Measurements from ENCODE around the gene DBX2.

Gene DBX2

DNA sequence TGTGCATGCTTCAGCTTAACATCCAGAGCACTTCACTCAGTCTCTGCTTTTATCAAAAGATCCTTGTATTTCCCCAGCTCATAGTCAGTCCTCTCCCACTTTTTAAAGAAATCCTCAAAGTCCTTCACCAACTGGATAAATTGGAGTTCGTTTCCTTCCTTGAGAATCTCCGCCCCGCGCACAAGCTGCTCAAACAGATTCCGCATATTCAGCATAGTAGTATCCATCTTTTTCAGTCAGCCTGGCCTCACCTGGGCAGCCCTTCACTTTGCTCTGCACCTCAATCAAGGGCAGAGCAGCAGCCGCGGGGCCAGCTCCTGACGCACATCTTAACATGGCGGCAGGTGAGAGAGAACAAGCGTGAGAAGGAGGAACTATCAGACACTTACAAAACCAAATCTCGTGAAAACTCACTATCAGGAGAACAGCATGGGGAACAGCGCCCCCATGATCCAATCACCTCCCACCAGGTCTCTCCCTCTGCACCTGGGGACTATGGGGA lies 14.3 kb upstream of the DBX2 start:
- H3K4me3 ChIP-seq (ENCODE audit: severe bottlenecking): no peak overlapping the region
- H3K9me3 ChIP-seq (ENCODE audit: severe bottlenecking): no peaks in the 10 kb centered on the region
- H3K4me1 ChIP-seq (ENCODE audit: insufficient read depth, poor library complexity, severe bottlenecking): no peaks in the 10 kb centered on the region
- H3K27ac ChIP-seq (ENCODE audit: poor library complexity, severe bottlenecking): no peak overlapping the region
- TF ChIP-seq, protein P1, sequence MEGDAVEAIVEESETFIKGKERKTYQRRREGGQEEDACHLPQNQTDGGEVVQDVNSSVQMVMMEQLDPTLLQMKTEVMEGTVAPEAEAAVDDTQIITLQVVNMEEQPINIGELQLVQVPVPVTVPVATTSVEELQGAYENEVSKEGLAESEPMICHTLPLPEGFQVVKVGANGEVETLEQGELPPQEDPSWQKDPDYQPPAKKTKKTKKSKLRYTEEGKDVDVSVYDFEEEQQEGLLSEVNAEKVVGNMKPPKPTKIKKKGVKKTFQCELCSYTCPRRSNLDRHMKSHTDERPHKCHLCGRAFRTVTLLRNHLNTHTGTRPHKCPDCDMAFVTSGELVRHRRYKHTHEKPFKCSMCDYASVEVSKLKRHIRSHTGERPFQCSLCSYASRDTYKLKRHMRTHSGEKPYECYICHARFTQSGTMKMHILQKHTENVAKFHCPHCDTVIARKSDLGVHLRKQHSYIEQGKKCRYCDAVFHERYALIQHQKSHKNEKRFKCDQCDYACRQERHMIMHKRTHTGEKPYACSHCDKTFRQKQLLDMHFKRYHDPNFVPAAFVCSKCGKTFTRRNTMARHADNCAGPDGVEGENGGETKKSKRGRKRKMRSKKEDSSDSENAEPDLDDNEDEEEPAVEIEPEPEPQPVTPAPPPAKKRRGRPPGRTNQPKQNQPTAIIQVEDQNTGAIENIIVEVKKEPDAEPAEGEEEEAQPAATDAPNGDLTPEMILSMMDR (IDR thresholded peaks at IDR 0.05; ENCODE audit: poor library complexity, severe bottlenecking): no peak
- H3K27me3 ChIP-seq (ENCODE audit: insufficient read depth, poor library complexity, severe bottlenecking): no peaks in the 10 kb centered on the region
- DNase-seq (ENCODE audit: low spot score) (no peak), ATAC-seq (ENCODE audit: low read depth) (no peak)
- H3K36me3 ChIP-seq (ENCODE audit: low read depth): no peaks in the 10 kb centered on the region

DNA sequence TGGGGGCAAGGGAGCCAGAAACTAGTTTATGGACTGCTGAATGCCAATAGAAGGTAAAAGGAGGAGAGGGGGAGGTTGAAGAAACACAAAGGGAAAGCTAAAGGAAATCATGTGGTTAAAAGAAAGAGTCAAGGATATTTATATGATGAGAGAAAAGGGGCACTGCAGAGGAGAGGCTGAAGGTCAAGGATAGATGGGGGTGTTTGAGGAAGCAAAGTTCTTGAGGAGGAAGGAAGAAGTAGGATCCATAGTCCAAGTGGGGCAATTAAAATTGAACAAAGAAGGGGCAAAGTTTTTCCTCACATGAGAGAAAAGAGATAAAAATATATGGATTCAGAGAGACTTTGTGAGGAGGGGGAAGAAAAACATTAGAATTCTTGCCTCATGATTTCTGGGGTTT lies 10.1 kb upstream of the DBX2 start:
- TF ChIP-seq, protein P1 (IDR thresholded peaks at IDR 0.05; ENCODE audit: poor library complexity, severe bottlenecking): no peak
- no peak for DNase-seq (ENCODE audit: low spot score)
- Histone ChIP-seq H3K27ac (ENCODE audit: poor library complexity, severe bottlenecking) (no peak overlapping the region), H3K27me3 (ENCODE audit: insufficient read depth, poor library complexity, severe bottlenecking) (peaks cover 12% of the 10 kb centered on the region), H3K9me3 (ENCODE audit: severe bottlenecking) (no peaks in the 10 kb centered on the region), H3K4me1 (ENCODE audit: insufficient read depth, poor library complexity, severe bottlenecking) (no peaks in the 10 kb centered on the region), H3K36me3 (ENCODE audit: low read depth) (no peaks in the 10 kb centered on the region), H3K4me3 (ENCODE audit: severe bottlenecking) (no peak overlapping the region)
- no peak for ATAC-seq (ENCODE audit: low read depth)

DNA sequence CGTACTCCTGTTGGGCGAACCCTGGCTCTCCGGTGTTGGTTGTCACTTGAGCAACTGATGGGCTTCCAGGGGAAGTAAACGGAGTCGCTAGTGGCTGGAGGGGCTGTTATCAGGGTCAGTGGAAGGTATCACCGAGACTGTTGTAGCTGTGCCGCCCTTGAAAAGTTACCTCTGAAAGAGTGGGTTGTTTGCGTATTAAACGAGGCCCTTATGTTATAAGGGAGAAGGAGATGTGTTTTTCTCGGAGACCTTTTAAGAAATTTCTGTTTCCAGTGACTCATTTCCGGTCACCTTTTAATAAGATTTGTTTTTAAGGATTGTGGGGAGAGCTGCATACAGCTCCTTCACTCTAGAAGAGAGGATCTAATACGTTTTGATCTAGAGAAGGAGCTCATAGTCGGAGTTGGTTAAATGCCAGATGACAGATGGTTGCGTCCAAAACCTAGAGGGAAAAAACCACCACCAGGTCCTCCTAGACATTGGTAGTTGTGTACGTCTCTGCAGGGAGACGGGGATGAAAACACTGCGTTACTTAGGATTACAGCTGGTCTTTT lies 750 bp upstream of the DBX2 start:
- Histone ChIP-seq H3K4me3 (ENCODE audit: severe bottlenecking) (no peak overlapping the region), H3K4me1 (ENCODE audit: insufficient read depth, poor library complexity, severe bottlenecking) (no peaks in the 10 kb centered on the region), H3K27me3 (ENCODE audit: insufficient read depth, poor library complexity, severe bottlenecking) (peaks cover 77% of the 10 kb centered on the region), H3K36me3 (ENCODE audit: low read depth) (no peaks in the 10 kb centered on the region), H3K9me3 (ENCODE audit: severe bottlenecking) (peaks cover 2% of the 10 kb centered on the region), H3K27ac (ENCODE audit: poor library complexity, severe bottlenecking) (no peak overlapping the region)
- TF ChIP-seq, protein P1 (IDR thresholded peaks at IDR 0.05; ENCODE audit: poor library complexity, severe bottlenecking): no peak
- ATAC-seq (ENCODE audit: low read depth) (no peak), DNase-seq (ENCODE audit: low spot score) (no peak)

DNA sequence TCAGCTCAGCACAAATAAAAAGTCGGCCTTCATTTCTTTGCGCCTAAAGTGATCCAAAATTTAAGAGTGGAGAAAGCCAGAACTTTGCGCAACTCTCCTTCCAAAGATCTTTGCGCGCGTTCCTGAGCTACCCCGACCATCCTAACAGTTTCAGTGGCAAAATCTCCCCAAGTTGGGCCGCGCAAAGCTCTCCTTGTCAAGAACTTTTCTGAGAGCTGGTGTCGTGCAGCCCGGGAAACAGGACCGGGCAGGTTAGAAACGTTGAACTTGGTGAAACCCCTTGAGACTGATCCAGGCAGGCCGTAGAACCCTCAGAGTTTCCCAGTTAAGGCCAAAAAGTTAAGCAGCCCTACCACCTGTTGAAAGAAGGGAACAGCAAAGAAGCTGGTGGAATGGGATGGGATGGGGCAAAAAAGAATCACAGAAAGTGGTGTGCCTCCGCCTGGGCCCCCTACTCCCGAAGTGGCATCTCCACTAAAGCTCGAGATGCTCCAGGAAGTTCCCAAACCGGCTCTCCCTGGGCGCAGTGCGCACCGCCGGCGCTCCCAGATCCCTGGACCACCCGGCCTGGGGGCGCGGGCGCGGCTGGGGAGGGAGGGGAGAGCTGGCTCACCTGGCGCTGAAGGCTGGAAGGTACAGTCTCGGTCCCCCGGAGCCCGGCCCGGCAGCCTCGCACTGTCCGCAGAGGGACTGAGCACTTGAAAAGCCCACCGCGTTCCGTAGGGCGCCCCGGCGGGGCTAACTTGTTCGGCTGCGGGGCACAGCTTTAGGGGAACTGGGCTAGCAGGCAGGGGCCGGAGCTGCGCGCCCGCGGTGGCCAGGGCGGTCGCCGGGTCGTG lies 768 bp downstream of the DBX2 start:
- Histone ChIP-seq H3K27ac (ENCODE audit: poor library complexity, severe bottlenecking) (no peak overlapping the region), H3K27me3 (ENCODE audit: insufficient read depth, poor library complexity, severe bottlenecking) (peaks cover 92% of the 10 kb centered on the region), H3K36me3 (ENCODE audit: low read depth) (no peaks in the 10 kb centered on the region), H3K4me1 (ENCODE audit: insufficient read depth, poor library complexity, severe bottlenecking) (no peaks in the 10 kb centered on the region), H3K9me3 (ENCODE audit: severe bottlenecking) (peaks cover 2% of the 10 kb centered on the region), H3K4me3 (ENCODE audit: severe bottlenecking) (no peak overlapping the region)
- ATAC-seq (ENCODE audit: low read depth): no peak
- TF ChIP-seq, protein P1 (IDR thresholded peaks at IDR 0.05; ENCODE audit: poor library complexity, severe bottlenecking): no peak
- DNase-seq (ENCODE audit: low spot score): no peak

DNA sequence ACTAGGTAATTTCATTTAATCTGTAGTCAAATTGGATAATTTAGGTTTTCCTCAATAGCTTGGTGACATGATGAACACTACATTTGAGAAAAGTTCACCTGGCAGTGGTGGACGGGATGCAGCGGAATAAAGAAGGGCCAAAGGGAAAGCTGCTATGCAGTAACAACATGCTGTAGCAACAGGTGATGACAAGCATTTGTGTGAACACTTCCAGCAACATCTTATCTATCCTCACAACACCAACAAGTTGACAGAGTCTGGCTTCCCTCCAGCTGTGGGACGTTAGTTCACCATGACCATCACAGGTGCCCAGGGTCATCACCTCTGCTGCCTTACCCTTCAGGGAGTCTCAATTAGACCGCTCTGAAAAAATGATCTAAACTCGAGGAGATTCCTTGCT lies 8.3 kb downstream of the DBX2 start:
- Histone ChIP-seq H3K27ac (ENCODE audit: poor library complexity, severe bottlenecking) (no peak overlapping the region), H3K36me3 (ENCODE audit: low read depth) (no peaks in the 10 kb centered on the region), H3K4me1 (ENCODE audit: insufficient read depth, poor library complexity, severe bottlenecking) (no peaks in the 10 kb centered on the region), H3K27me3 (ENCODE audit: insufficient read depth, poor library complexity, severe bottlenecking) (peaks cover 40% of the 10 kb centered on the region), H3K4me3 (ENCODE audit: severe bottlenecking) (no peak overlapping the region), H3K9me3 (ENCODE audit: severe bottlenecking) (no peaks in the 10 kb centered on the region)
- DNase-seq (ENCODE audit: low spot score): no peak
- ATAC-seq (ENCODE audit: low read depth): no peak
- TF ChIP-seq, protein P1 (IDR thresholded peaks at IDR 0.05; ENCODE audit: poor library complexity, severe bottlenecking): no peak

Data from RWPE2 (cell line).